ENCODE data around the gene FNDC3A. TPM values are rescaled to one million over a fixed set of nuclear protein-coding genes. Genes with fewer than 3 reads are reported as not detected.
"Not testable (repeated sequence)": the region's sequence is repeated elsewhere in the genome, so short reads cannot be mapped to it uniquely, and the experiment has no call there.

The FNDC3A gene
- total RNA-seq, 1 donor from 2014 or later: 12.8 TPM

DNA sequence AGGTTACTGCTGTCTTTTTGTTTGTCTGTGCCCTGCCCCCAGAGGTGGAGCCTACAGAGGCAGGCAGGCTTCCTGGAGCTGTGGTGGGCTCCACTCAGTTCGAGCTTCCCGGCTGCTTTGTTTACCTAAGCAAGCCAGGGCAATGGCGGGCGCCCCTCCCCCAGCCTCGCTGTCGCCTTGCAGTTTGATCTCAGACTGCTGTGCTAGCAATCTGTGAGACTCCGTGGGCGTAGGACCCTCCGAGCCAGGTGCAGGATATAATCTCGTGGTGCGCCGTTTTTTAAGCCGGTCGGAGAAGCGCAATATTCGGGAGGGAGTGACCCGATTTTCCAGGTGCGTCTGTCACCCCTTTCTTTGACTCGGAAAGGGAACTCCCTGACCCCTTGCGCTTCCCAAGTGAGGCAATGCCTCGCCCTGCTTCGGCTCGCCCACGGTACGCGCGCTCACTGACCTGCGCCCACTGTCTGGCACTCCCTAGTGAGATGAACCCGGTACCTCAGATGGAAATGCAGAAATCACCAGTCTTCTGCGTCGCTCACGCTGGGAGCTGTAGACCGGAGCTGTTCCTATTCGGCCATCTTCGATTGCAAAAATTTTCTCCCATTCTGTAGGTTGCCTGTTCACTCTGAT is 182.4 kb downstream of the FNDC3A start:
- ATAC-seq: not testable (repeated sequence)

DNA sequence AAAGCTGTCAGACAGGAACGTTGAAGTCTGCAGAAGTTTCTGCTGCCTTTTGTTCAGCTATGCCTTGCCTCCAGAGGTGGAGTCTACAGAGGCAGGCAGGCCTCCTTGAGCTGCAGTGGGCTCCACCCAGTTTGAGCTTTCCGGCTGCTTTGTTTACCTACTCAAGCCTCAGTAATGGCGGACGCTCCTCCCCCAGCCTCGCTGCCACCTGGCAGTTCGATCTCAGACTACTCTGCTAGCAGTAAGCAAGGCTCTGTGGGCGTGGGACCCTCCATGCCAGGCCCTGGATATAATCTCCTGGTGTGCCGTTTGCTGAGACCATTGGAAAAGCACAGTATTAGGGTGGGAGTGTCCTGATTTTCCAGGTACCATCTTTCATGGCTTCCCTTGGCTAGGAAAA is 187.4 kb downstream of the FNDC3A start:
- not testable (repeated sequence) for ATAC-seq

DNA sequence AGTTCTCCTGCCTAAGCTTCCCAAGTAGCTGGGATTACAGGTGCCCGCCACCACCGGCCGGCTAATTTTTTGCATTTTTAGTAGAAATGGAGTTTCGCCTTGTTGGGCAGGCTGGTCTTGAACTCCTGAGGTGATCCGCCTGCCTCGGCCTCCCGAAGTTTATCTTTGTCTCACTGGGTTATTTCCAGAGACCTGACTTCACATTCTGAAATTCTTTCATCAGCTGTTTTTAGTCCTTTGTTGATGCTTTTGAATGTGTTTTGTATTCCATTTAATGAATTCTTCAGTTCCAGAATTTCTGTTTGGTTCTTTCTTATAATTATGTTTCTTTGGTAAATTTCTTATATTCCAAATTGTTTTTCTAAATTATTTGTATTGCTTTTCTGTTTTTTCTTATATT is 189.0 kb downstream of the FNDC3A start:
- no peak for ATAC-seq

DNA sequence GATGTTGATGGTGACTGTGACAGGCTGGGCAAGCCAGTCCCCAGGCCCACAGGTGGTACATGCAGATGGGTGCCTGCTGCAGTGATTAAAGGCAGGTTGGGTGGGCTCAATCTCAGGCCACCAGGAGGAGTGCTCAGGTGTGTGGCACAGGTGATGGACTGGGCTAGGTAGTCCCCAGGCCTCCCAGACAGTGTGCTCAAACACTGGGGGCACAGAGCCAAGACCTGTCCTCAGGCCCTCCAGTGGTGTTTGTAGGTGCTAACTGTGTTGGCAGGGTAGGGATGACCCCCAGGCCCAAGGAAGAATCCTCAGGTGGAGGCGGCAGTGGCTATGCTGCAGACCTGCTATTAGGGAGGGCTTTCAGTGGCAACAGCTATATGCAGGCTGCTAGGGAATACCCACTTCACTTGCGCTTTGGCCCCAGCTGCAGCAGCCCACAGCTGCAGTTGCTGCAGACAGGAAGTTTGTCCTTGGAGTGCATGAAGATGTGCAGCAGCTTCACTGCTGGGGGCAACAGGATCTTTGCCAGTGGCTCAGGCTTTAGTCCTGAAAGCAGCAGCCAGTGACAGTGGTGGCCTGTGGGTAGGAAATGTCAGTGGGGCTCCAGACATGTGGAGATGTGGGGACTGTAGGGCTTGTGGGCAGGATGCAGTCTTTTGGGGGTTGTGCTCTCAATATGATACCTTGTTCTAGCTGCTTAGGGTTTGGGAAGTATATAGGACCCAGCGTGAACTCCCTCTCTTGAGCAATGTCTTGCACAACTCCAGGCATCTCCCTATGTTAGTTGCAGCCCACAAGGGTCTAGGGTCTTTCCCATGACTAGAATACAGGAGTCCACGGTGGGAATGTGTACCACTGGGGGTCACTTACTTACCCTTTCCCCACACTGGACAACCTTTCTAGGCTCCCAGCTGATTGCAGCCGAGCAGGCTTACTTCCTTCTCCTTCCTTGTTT is 190.4 kb downstream of the FNDC3A start:
- no peak for ATAC-seq

DNA sequence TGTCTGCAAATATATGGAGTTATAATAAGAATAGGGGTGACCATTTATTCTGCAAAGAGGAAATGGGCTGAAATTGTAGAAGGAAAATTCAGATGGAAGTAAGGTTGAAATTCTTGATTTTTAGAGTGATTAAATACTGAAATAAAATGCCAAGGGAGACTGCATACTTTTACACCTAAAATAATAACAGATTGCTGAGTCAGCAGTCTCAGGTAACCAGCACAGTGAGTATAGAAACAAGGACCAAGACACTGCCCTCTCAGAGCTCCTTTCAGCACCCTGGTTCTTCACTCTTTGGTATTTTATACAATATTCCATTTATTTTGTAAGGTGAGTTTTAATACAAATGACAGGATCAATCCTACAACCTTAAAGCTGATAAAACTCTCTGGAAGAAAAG is 195.6 kb downstream of the FNDC3A start:
- no peak for ATAC-seq

DNA sequence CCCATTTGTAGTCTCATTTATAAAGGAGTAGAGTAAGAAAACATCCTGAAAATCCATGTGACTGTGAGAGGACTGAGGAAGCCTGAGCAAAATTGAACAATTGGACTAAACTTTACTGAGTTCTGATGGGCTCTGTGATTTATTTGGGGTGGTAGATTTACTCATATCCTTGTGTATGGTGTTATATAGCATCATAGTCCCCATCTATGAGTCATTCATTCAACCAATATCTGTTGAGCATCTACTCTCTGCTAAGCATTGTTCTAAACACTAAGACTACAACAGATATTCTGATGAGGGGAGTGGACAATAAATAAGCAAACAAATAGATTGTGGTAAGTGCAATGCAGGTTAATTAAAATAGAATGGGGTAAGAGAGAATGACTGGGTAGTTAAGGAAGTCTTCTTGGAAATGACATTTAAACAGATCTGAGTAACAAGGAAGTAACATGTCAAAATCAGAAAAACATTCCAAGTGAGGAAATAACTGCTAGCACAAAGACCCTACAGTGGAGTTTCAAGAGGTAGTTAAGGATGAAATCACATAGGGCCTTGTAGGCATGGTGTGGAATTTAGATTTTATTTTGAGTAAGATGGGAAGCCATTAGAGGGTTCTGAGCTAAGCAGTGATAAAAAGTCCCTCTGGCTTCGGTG is 208.1 kb downstream of the FNDC3A start:
- no peak for ATAC-seq

DNA sequence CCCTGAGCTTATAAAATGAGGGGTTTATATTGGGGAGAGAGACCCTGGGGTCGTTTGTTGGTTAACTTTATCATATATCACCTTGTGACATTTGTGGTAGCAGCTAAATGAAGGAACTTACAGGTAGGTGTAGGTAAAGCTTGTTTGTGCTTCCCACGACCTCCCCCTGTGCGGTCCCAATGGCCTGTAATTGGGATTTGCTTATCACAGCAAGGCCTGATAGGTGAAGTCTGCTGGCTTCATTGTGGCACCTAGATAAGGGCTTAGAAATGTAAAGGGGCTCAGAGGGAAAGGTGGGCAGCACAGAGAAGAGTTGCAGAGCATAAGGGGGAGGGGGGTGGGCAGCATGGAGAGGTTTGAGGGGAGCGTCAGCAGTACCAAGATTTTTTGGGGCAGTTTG is 208.9 kb downstream of the FNDC3A start:
- ATAC-seq: no peak

DNA sequence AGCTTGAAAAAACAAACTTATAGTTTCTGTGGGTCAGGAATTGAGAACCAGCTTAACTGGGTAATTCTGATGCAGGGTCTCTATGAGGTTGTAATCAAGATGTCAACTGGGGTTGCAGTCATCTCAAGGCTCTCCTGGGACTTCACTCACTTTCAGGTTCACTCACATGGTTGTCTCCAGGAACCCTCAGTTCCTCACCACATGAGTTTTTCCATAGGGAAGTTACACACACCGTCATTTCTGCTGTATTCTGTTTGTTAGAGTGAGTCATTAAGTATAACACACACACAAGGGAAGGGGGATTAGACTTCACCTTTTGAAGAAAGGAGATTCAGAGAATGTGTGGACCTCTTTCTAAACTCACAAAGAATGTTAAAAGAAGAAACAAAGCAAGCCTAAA is 209.6 kb downstream of the FNDC3A start:
- no peak for ATAC-seq

DNA sequence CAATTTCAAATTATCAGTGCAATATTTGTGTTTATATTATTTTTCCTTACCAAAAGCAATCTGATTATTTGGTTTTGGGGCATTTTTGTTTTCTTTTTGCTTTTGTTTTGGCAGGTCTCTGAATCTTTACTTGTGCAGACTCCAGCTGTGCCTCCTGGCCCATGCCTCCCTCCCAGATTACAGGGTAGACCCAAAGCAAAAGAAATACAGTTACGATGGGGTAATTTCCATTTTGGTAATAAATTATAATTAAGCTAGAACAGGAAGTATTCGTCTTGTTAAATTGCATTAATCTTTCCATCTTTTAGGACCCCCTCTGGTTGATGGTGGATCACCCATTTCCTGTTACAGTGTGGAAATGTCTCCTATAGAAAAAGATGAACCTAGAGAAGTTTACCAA is 215.2 kb downstream of the FNDC3A start:
- no peak for ATAC-seq

DNA sequence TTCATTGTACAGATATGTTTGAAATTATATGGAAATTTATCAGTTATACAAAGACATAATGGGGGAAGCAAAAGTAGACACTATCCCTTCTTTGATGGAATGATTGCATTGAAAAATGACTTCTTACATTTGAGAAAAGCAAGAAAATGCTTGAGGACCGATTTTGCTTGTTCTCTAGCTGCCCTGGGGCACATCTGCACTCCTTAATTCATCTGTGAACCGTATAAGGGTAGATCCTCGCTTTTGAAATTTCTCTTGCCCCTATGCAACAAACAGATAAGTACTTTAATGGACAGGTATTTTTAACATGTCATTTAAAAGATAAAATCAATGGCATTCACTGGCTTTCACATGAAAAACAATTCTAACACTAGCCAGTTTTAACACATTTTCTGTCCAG is 230.9 kb downstream of the FNDC3A start:
- no peak for ATAC-seq

DNA sequence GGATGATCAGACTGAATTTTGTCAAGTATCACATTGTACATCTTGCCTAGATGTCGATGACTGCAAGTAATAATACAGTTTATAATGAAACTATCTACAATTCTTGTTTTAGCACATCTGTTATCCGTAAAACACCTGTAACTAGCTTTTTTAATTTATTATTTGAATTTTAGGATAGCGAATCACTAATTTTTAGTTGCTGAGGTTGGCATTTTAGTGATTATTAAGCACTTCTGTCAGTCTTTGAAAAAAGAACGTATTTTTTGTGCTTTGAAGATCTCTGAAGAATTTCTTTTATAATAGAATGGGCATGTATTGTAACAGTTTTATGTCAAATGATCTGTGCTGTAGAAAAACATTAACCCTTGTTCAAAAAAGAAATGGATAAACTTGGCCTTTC is 232.9 kb downstream of the FNDC3A start:
- ATAC-seq: no peak

DNA sequence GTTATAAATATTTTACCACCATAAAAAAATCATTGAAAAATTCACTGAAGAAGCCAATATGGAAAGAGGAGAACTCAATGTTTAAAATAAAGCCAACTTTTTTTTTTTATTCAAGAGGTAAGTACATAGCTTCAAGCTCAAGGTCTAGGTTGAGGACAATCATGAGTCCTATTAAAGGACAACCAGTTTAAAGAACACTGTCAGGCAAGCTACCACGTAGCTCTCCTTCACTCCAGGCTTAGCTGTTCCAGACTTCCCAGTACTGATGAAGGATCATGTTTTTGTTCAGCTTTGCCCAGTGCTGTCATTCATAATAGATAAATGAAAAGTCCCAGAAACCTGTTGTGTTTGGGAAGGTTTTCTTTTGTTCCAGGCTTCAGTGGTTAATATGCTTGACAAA is 234.4 kb downstream of the FNDC3A start:
- ATAC-seq: no peak

DNA sequence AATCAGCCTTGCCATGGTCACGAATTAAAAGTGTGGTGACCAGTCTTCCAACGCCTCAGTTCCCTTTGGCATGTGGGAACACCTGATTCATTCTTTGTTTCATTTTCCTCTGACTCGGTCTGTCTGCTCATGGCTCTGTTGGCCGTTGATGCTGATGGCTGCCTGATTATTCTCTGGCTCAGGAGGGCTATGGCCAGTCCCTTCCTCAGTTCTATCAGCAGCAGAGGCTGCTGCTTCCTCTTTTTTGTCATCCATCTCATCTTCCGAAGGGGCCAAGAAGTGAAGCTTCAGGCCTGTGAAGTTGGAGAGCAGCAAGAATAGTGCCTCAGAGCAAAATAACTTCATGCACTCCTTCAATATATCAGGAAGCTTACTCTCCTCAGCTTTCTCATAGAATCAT is 235.0 kb downstream of the FNDC3A start:
- ATAC-seq: no peak

DNA sequence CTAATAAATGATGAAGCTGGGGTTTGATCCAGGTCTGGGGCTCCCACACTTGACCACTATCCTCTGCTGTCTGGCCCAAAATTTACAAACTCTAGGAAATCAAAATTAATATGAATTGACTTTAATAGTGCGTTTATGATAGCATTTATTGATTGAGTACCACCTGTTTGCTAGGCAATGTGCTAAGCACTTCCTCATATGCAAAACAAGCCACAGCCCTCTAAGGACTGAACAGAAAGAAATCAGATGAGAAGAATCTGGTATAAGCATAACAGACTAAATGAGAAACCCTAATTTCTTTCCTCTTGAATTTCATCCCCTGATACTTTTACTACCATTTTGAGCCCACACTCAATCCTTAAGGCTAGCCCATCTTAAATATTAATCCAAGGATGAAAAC is 237.8 kb downstream of the FNDC3A start:
- no peak for ATAC-seq

DNA sequence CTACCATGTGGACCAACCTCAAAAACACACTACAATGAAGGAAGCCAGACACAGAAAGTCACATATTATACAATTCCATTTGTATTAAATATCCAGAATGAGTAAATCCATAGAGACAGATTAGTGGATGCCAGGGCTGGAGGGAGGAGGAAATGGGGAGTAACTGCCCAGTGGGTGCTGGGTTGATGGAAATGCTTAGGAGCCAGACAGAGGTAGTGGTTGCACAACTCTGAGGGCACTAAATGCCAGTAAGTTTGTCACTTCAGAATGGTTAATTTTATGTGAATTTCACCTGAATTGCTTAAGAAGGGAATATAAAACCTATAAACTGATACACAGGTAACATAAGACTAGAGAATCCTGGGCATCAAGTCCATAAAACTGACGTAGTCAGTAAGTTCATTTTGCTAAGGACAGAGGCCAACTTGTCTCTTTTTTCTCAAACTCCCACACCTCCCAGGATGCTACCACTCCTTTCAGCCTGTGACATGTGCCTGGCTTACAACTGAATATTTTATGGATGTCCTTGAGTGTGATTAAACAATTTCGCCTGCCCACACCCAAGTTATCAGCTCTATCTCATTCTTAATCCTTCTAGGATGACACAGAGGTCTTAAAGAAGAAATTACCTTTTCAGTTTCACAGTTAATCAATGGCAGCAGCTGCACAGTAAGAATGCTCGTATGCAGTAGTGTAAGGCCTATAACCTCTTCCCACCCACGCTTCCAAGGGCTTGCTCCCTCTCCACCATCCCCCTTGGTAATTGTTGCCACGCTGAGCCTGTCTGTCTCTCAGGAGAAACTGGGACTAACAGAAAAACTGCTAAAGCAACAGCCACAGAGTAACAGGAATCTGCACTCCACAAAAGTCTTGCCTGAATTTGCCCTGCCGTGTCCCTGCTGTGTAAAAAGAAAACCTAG is 238.5 kb downstream of the FNDC3A start:
- no peak for ATAC-seq

DNA sequence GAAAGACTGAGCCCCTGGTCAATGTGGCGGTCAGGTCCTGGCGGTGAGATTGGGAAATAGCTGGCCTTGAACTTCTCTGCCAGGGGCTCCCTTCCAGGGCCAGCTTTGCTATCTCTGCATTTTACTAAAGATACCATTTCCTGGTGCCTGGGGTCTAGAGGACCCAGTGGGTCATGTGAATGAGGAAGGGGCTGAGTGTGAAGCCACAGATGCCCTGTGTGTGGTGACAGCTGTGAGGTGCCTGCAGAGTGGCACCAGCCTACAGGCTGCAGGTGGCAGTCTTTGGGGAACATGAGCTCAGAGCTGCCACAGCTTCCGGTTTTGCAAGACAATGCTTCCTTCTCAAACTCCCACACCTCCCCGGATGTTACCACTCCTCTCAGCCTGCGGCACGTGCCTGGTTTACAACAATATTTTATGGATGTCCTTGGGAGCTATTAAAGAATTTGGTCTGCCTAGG is 239.2 kb downstream of the FNDC3A start:
- ATAC-seq: peak; percentile 62

DNA sequence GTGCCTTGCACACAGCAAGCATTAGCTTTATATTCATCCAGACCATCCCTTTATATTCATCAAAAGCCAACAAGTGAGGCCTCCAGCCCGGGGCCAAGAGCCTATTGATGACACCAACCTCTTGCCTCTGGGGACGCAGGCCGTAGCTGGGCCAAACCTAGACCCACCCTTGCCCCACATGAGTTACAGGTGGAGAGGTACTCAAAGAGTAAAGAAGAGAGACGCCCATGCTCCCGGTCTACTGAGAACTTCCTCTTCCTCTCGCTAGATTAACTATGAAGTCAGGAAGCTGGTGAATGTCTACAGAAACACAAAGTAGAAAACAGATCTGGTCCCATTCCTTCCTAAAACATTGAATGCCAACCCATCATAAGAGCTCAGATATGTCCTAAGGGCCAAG is 240.6 kb downstream of the FNDC3A start:
- no peak for ATAC-seq

DNA sequence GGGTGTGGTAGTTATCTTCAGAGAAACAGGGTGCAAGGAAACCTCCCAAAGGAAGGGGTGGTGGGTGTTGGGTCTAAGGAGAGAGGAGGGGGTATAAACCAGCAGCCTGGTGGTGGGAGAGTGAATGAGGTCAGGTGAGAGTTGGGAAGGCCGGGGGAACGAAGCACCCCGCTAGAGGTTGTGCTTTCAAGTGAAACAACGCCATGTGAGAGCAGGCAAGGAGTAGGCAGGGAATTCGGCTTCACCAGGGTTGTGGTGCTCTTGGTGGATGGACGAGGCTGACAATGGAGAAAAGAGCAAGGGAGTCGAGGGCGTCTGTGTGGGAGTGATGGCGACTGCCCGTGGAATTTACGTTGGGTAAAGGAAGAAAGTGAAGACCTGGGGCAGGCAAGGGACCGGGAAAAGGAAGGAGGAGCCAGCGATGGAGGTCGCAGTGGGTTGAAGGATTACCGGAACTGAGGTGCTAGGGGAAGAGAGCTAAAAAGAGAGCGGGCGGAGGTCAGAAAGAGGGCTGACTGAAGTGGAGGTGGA is 242.3 kb downstream of the FNDC3A start:
- no peak for ATAC-seq

DNA sequence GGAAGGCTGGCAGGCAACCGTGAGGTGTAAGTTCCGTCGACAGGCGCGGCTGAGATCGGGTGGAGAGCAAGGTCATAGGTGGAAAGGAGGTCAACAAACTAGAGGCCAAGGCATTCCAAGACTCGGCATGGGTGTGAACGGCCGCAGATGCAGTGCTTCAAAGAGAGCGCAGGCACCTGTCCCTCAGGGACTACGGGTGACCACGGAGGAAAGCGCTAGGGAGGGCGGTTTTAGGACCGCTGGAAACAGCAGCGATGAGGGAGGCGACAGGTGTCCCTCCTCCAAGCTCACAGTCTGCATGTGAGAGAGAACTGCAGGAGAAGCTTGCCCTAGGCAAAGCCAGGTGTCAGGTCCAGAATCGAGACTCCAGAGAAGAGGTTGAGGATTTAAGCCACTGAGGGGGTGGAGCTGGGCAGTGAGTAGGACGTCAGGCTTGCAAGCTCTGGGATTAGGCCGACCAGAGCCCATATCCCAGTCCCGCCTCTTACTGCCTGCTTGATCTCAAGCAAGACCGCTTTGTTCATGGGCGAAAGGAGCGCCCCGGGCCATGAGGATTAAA is 242.9 kb downstream of the FNDC3A start:
- ATAC-seq: no peak

DNA sequence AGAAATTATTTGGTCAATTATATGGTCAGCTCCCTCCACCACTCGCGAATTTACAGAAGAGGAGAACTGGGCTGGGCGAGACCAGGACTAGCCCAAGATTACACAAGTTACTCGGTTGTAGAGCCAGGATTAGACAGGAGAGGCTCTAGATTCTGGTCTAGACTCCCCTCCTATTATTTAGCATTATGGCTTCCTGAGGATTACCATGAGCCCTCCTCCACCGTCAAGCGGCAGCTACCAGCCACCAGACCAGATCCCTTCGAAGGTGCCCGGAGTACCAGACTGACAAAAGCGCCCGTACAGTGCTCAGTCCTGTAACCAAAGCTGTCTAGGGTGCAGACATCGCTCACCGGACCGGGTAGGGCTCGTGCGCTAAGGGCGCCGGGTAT is 243.9 kb downstream of the FNDC3A start:
- ATAC-seq: no peak

DNA sequence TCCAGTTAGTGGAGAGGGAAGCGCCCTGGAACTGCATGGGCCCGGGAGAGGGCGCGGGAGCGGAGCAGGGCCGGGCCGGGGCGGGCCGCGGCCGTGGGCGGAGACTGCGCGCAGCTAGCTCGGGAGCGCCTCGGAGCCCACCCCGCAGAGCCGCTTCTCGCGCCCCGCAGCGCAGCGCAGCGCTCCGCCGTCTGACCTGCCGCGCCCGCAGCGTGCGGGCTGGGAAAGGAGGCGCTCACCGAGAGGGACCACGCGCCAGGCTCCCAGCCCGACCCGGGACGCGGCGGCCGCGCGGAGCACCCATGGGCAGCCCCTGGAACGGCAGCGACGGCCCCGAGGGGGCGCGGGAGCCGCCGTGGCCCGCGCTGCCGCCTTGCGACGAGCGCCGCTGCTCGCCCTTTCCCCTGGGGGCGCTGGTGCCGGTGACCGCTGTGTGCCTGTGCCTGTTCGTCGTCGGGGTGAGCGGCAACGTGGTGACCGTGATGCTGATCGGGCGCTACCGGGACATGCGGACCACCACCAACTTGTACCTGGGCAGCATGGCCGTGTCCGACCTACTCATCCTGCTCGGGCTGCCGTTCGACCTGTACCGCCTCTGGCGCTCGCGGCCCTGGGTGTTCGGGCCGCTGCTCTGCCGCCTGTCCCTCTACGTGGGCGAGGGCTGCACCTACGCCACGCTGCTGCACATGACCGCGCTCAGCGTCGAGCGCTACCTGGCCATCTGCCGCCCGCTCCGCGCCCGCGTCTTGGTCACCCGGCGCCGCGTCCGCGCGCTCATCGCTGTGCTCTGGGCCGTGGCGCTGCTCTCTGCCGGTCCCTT is 244.5 kb downstream of the FNDC3A start, which contains the start of gene MLNR:
Gene MLNR (plus strand): TSS at position 303 of the 820 bp plus-strand sequence. CDS start 0 bp downstream, at position 303.
- ATAC-seq: peak; percentile 71

All from esophagus mucosa (tissue), 1 donor.